ENCODE measurements around the gene SELENBP1. TPM values are rescaled to one million over a fixed set of nuclear protein-coding genes. Genes with fewer than 3 reads are reported as not detected.
A peak's percentile ranks its signal among the peaks of the same experiment; 100 is the strongest.
"Not testable (repeated sequence)": the region's sequence is repeated elsewhere in the genome, so short reads cannot be mapped to it uniquely, and the experiment has no call there.

Gene SELENBP1
- 1.4 and 2.6 TPM in 2 replicates for total RNA-seq (2014; rRNA removed; shearing (Covaris generic))
- 1.3 and 3.9 TPM in 2 replicates for polyA plus RNA-seq (2015; cell fraction: cytosol; rRNA removed)
- polyA plus RNA-seq (2015; cell fraction: nucleus; rRNA removed), result 5.8 and 8.3 TPM in 2 replicates

GRCh38 chr1:151372058-151372934 lies at the start of gene SELENBP1:
SELENBP1 (minus strand) TSS chr1:151372705; CDS start chr1:151372641, 64 bp downstream.
- no peak for DNase-seq (ENCODE audit: low read depth, low spot score)

GRCh38 chr1:151419819-151420218 lies 47.3 kb upstream of the SELENBP1 start:
- no peak for DNase-seq (ENCODE audit: low read depth, low spot score)
- in situ Hi-C loops (cut with HindIII; ENCODE audit: low pct_unique_long_range_greater_than_20kb, low sequenced_read_pairs), result no loop called here

More at GRCh38 chr1:151372058-151372934, at the start of gene SELENBP1:
- in situ Hi-C loops (cut with HindIII; ENCODE audit: low pct_unique_long_range_greater_than_20kb, low sequenced_read_pairs), result no loop called here

- in situ Hi-C loops (cut with HindIII; ENCODE audit: low pct_unique_long_range_greater_than_20kb, low sequenced_read_pairs), result no loop called here
- no peak for DNase-seq (ENCODE audit: low read depth, low spot score)
These were observed 45.6 kb upstream of the SELENBP1 start for GRCh38 chr1:151418081-151418480.

GRCh38 chr1:151416231-151416630 lies 43.7 kb upstream of the SELENBP1 start:
- in situ Hi-C loops (cut with HindIII; ENCODE audit: low pct_unique_long_range_greater_than_20kb, low sequenced_read_pairs), result no loop called here

DNA sequence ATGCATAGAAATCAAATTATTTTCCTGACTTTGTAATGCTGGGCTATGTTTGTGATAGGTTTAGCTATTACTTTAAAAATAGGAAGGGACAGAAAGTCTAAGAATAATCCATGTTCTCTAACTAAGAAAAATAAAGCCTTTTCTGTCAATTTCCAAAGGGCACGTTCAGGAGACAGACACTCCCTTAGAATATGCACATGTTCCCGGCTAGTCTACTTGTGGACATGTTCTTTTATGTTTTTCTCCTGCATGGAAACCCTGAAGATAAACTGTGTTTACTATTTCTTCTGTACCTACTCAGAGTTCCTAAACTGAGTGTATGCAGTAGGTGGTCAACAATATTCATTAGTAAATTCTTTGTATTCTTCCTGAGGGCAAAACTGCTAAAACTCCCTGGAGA lies 39.4 kb upstream of the SELENBP1 start:
- DNase-seq (ENCODE audit: low read depth, low spot score), result no peak
- in situ Hi-C loops (cut with HindIII; ENCODE audit: low pct_unique_long_range_greater_than_20kb, low sequenced_read_pairs), result no loop called here

More at GRCh38 chr1:151416231-151416630, 43.7 kb upstream of the SELENBP1 start:
- DNase-seq (ENCODE audit: low read depth, low spot score), result no peak

DNA sequence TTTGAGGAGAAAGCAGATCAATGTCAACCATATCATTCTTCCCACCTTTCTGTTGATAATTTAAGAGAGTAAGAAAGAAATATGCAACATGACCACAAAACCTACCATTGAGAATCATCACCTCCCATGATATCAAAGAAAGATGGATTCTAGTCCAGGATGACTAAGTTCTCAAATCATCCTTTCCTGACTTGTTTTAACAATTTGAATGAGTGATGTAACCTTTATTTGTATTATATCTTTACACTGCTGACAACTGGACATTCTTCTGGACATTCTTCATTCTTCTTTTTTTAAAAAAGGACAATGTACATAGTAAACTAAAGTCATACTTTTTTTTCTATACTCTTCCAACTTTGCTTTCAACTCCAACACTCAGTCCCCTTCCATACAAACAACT lies 36.4 kb upstream of the SELENBP1 start:
- no peak for DNase-seq (ENCODE audit: low read depth, low spot score)
- in situ Hi-C loops (cut with HindIII; ENCODE audit: low pct_unique_long_range_greater_than_20kb, low sequenced_read_pairs), result no loop called here

DNA sequence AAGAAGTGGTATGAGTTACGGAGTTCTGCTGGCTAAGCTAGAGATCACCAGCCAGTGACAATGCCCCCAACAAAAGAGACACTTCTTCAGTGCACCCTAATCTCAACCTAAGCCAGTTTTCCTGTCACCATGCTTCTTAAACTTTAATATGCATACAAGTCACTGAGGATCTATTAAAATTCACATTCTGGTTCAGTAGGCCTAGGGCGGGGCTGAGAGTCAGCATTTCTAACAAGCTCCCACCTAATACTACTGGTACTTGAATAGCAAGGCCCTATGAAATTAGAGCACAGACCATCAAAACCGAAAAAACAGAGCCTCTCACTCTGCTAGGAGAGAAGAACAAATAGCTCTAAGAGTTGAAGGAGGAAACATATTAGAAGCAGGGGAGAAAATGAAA lies 34.8 kb upstream of the SELENBP1 start:
- DNase-seq (ENCODE audit: low read depth, low spot score), result no peak
- in situ Hi-C loops (cut with HindIII; ENCODE audit: low pct_unique_long_range_greater_than_20kb, low sequenced_read_pairs), result no loop called here

DNA sequence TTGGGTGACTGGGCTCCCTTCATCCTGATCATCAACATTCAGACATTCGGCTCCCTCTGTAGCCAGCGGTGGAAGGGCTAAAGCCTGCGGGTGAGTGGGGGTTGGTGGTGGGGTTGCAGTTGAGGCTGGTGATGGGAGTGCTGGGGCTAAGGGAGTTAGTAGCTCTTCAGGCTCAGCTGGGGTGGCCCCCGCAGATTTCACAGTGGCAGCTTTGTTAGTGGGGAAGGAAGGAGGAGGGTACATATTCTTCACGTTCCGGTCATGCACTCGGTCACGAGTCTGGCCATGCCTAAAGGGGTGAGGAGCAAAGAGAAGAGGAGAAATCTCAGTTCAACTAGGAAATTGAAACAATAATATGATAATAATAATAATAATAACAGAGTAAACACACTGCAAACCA lies 33.7 kb upstream of the SELENBP1 start:
- in situ Hi-C loops (cut with HindIII; ENCODE audit: low pct_unique_long_range_greater_than_20kb, low sequenced_read_pairs), result no loop called here
- DNase-seq (ENCODE audit: low read depth, low spot score), result peak; percentile 87

DNA sequence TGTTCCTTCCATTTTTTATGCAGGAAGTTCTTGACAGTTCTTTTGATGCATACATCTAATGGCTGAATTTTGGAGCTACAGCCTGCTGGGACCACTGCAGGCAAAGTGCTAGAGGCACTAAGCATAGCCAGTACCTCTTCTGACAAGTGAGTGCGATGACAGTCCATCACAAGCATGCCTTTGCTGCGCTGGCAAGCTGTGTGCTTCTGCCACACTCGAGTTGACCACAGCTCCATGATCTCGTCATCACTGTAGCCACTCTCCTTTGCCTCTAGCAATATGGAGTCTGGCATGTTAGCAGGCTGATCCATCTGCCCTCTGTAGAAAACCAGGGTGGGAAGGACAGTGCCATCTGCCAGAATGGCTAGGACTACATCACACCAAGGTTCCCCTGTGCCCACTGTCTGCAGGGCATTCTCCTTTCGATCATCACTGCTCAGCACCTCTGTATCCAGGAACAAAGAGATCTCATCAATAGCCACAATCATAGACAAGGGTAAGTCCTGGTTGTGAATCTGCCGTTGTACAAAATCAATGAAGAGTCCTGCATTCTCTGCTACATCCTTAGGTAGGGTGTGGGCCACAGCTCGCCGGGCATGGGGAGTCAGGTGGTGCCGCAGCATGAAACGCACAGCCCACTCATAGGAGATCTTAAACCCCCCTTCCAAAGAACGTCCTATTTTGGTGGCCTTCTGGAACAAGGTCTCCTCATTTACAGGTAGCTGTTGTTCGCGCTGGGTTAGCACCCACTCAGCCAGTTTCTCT lies 32.9 kb upstream of the SELENBP1 start:
- in situ Hi-C loops (cut with HindIII; ENCODE audit: low pct_unique_long_range_greater_than_20kb, low sequenced_read_pairs), result no loop called here
- no peak for DNase-seq (ENCODE audit: low read depth, low spot score)

DNA sequence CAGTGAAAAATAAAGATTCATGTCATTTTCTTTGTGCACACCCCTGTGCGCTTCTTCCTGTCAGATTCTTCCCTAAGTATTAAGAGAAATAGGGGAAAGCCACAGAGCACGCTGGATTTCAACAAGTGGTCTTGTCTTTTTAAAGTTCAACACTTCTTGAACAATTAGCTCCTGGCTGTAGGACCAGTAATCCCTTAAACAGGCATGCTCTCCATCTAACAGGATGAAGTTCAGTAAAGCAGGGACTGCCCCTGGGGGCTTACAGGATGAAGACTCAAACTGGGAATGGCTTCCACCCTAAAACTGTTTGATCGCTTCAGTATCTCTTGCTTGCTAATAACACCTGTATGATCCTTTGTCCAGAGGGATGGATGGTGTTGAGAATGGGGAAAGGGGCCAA lies 31.1 kb upstream of the SELENBP1 start:
- in situ Hi-C loops (cut with HindIII; ENCODE audit: low pct_unique_long_range_greater_than_20kb, low sequenced_read_pairs), result no loop called here
- no peak for DNase-seq (ENCODE audit: low read depth, low spot score)

- no peak for DNase-seq (ENCODE audit: low read depth, low spot score)
- in situ Hi-C loops (cut with HindIII; ENCODE audit: low pct_unique_long_range_greater_than_20kb, low sequenced_read_pairs), result no loop called here
These were observed 30.3 kb upstream of the SELENBP1 start for GRCh38 chr1:151402764-151403163.

GRCh38 chr1:151401860-151402259 lies 29.4 kb upstream of the SELENBP1 start:
- in situ Hi-C loops (cut with HindIII; ENCODE audit: low pct_unique_long_range_greater_than_20kb, low sequenced_read_pairs), result no loop called here

DNA sequence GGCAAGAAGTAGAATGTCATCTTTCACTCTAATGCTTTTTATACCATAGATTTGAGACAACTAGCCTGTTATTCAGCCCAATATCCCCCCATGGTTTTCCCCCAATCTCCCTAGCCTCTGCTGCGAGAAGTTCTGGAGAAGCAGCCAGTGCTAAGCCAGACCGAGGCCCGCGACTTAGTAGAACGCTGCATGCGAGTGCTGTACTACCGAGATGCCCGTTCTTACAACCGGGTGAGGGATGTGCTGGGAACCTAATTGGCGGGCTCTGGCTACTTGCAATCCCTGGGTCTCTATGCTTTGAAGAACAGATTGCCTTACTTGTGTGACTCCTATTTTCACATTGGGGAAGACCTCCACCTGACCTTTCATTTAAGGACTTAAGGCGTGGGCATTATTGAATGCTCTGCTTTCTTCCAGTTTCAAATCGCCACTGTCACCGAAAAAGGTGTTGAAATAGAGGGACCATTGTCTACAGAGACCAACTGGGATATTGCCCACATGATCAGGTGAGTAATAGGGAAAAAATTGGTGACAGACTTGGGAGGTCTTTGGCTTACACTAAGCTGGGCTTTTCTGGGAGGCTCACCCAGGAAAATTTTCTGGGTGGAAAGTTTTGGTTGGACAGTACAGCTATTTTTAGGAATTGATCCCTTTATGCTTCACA lies 28.8 kb upstream of the SELENBP1 start:
- in situ Hi-C loops (cut with HindIII; ENCODE audit: low pct_unique_long_range_greater_than_20kb, low sequenced_read_pairs), result no loop called here
- peak; percentile 81 for DNase-seq (ENCODE audit: low read depth, low spot score)

More at GRCh38 chr1:151401860-151402259, 29.4 kb upstream of the SELENBP1 start:
- peak; percentile 70 for DNase-seq (ENCODE audit: low read depth, low spot score)

GRCh38 chr1:151399324-151400171 lies 27.0 kb upstream of the SELENBP1 start, which contains the start of gene PSMB4:
PSMB4 (plus strand) TSS chr1:151399573; CDS start chr1:151399588, 15 bp downstream.
- peak; percentile 97 for DNase-seq (ENCODE audit: low read depth, low spot score)
- in situ Hi-C loops (cut with HindIII; ENCODE audit: low pct_unique_long_range_greater_than_20kb, low sequenced_read_pairs), result no loop called here

- in situ Hi-C loops (cut with HindIII; ENCODE audit: low pct_unique_long_range_greater_than_20kb, low sequenced_read_pairs); DNase-seq (ENCODE audit: low read depth, low spot score): not testable (repeated sequence)
These were observed 23.8 kb upstream of the SELENBP1 start for GRCh38 chr1:151396265-151396664.

DNA sequence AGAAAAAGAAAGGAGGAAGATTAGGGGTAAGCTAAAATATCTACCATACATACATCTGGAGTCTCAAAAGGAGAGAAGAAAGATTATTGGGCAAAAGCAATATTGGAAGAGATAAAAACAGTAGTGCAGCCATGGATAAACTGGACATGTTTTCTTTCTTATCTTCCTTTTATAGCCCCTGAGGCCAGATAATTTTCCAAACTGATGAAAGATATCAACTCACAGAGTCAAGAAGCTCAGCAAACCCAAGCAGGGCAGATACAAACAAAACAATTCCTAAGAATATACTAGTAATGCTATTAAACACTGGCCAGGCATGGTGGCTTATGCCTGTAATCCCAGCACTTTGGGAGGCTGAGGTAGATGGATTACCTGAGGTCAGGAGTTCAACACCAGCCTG lies 21.1 kb upstream of the SELENBP1 start:
- no peak for DNase-seq (ENCODE audit: low read depth, low spot score)
- in situ Hi-C loops (cut with HindIII; ENCODE audit: low pct_unique_long_range_greater_than_20kb, low sequenced_read_pairs), result no loop called here

GRCh38 chr1:151391079-151391563 lies 18.6 kb upstream of the SELENBP1 start:
- in situ Hi-C loops (cut with HindIII; ENCODE audit: low pct_unique_long_range_greater_than_20kb, low sequenced_read_pairs), result no loop called here
- DNase-seq (ENCODE audit: low read depth, low spot score), result no peak
